Measurements from ENCODE around the gene CDK16.

CDK16 gene

DNA sequence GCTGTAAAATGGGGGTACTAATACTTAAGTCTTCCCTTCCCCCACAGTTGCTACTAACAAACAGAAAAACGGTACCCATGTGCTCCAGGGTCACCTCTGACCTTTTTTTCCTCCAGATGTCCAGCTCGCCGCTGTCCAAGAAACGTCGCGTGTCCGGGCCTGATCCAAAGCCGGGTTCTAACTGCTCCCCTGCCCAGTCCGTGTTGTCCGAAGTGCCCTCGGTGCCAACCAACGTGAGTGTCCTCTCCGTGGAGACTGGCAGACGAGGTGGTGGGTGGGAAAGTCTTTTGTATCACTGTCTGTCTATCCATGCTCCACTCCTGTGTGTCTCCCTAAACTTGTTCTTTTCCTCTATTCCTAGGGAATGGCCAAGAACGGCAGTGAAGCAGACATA lies 19.8 kb upstream of the CDK16 start:
- DNase-seq (ENCODE audit: low read depth): no peak
- H3K4me3 ChIP-seq (ENCODE audit: low read depth, low read length): no peak overlapping the region
- TF ChIP-seq, protein P1, sequence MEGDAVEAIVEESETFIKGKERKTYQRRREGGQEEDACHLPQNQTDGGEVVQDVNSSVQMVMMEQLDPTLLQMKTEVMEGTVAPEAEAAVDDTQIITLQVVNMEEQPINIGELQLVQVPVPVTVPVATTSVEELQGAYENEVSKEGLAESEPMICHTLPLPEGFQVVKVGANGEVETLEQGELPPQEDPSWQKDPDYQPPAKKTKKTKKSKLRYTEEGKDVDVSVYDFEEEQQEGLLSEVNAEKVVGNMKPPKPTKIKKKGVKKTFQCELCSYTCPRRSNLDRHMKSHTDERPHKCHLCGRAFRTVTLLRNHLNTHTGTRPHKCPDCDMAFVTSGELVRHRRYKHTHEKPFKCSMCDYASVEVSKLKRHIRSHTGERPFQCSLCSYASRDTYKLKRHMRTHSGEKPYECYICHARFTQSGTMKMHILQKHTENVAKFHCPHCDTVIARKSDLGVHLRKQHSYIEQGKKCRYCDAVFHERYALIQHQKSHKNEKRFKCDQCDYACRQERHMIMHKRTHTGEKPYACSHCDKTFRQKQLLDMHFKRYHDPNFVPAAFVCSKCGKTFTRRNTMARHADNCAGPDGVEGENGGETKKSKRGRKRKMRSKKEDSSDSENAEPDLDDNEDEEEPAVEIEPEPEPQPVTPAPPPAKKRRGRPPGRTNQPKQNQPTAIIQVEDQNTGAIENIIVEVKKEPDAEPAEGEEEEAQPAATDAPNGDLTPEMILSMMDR (IDR thresholded peaks at IDR 0.05; ENCODE audit: low read depth, low read length, missing control alignments): no peak

DNA sequence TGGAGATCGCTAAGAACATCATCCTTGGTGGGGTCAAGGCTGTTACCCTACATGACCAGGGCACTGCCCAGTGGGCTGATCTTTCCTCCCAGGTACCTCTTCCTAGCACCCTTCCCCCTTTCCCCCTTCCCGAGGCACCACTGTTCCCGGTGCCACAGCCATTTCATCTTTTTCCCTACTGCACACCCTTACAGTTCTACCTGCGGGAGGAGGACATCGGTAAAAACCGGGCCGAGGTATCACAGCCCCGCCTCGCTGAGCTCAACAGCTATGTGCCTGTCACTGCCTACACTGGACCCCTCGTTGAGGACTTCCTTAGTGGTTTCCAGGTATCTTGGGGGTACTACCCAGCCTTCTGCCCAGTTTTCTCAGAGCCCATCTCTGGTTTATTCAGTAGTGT lies 19.2 kb upstream of the CDK16 start:
- no peak overlapping the region for H3K4me3 ChIP-seq (ENCODE audit: low read depth, low read length)
- TF ChIP-seq, protein P1 (IDR thresholded peaks at IDR 0.05; ENCODE audit: low read depth, low read length, missing control alignments): no peak
- no peak for DNase-seq (ENCODE audit: low read depth)

DNA sequence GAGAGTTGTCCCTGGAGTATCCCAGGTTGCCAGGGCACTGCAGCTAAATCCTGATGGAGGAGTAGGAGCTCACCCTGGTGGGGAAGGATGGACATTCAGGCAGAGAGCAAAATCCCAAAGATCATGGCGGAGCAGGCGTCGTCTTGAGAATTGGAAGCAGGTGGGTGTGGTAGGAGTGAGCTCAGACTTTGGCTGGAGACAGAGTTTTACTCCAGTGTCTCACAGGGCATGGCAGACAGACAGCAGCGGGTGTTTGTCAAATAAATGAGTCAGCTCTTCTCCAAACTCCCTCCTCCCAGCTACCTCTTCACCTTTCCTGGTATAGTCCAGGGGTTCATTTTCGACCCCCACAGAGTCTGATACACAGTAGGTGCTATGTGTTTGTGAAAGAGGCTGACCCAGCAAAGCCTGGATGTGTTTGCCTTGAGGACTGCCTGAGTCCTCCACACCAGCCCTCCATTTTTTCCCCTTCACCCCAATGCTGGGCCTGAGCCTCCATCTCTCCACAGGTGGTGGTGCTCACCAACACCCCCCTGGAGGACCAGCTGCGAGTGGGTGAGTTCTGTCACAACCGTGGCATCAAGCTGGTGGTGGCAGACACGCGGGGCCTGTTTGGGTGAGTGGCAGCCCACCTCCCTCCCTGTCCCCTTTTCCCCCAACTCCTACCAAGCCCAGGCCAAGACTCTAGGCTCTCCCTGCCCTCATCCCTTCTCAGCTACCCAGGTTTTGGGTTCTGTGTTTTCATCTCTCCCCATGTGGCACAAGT lies 17.9 kb upstream of the CDK16 start:
- no peak for DNase-seq (ENCODE audit: low read depth)
- no peak overlapping the region for H3K4me3 ChIP-seq (ENCODE audit: low read depth, low read length)
- TF ChIP-seq, protein P1 (IDR thresholded peaks at IDR 0.05; ENCODE audit: low read depth, low read length, missing control alignments): no peak

DNA sequence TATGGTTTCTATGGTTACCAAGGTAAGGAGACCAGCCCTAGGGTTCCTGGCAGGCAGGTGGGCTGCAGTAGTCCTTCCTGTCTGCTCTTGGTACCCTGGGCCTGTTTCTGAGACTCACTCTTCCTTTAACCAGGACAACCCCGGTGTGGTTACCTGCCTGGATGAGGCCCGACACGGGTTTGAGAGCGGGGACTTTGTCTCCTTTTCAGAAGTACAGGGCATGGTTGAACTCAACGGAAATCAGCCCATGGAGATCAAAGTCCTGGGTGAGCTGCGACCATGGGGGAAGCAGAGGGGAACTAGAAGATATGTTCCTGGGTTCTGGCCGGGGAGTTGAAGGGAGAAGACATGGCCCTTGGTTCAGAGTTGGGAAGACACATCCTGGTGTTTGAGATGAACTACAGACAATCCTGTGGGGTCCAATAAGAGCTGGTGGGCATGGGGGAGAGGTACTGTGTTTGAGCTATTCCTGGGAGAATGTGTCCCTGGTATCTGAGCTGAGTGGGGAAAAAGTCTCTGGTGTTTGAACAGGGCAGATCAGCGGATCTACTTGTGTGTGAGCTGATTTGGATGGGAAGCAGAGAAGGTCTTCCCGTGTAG lies 17.0 kb upstream of the CDK16 start:
- no peak for DNase-seq (ENCODE audit: low read depth)
- TF ChIP-seq, protein P1 (IDR thresholded peaks at IDR 0.05; ENCODE audit: low read depth, low read length, missing control alignments): no peak
- no peak overlapping the region for H3K4me3 ChIP-seq (ENCODE audit: low read depth, low read length)

DNA sequence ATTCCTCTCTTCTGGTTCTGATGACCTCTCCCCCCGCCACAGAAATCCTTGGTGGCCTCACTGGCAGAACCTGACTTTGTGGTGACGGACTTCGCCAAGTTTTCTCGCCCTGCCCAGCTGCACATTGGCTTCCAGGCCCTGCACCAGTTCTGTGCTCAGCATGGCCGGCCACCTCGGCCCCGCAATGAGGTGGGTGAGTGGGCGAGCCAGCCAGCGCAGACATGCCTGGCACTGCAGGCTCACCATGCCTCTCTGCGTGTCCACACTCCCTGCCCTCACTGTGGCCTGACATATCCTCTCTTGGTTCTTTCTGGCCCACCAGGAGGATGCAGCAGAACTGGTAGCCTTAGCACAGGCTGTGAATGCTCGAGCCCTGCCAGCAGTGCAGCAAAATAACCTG lies 16.2 kb upstream of the CDK16 start:
- H3K4me3 ChIP-seq (ENCODE audit: low read depth, low read length): no peak overlapping the region
- TF ChIP-seq, protein P1 (IDR thresholded peaks at IDR 0.05; ENCODE audit: low read depth, low read length, missing control alignments): no peak
- no peak for DNase-seq (ENCODE audit: low read depth)

DNA sequence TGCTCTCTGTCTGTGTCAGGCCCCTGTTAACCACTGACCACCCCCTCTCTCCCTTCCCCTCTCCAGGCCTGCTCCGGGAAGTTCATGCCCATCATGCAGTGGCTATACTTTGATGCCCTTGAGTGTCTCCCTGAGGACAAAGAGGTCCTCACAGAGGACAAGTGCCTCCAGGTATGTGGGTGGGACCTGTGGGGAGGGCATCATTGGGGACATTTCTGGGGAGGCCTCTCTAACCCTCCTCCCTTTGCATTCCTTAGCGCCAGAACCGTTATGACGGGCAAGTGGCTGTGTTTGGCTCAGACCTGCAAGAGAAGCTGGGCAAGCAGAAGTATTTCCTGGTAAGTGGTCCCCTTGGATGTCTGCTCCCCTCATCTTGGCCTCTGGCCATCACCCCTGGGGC lies 15.6 kb upstream of the CDK16 start:
- no peak overlapping the region for H3K4me3 ChIP-seq (ENCODE audit: low read depth, low read length)
- no peak for DNase-seq (ENCODE audit: low read depth)
- TF ChIP-seq, protein P1 (IDR thresholded peaks at IDR 0.05; ENCODE audit: low read depth, low read length, missing control alignments): no peak

DNA sequence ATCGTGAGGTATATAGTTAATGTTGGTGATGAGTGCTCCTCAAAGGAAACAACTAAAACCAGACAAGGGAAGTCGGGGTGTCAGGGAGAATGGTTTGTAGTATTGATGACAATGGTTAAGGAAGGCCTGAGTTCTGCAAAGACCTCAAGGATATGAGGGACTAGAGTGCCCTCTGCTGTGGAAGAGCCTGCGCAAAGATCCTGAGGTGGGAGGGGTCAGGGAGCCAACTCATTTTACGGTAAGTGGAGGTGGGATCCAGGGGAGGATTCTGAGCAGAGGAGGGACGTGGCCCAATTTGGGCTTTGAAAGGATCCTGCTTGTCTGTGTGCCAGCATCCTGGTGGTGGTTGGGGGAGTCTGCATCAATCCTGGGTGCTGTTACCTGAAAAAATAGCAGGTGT lies 13.5 kb upstream of the CDK16 start:
- DNase-seq (ENCODE audit: low read depth): no peak
- no peak overlapping the region for H3K4me3 ChIP-seq (ENCODE audit: low read depth, low read length)
- TF ChIP-seq, protein P1 (IDR thresholded peaks at IDR 0.05; ENCODE audit: low read depth, low read length, missing control alignments): no peak

Measured in GM12864 (cell line).